ENCODE data around the gene PRSS8.

Gene PRSS8

DNA sequence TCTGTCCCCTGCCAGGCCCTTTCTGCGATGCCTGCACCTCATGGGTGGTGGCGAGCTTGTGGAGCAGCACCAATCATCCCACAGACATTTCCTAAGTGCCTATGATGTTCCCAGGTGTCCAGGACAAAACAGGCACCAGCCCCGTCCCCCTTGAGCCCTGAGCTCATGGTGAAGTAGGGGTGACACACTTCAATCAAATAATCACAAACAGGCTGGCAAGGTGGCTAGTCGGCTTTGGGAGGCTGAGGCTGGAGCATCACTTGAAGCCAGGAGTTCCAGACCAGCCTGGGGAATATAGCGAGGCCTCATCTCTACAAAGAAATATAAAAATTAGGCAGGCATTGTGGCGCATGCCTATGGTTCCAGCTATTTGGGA, 748 bp upstream of the PRSS8 start:
- TF ChIP-seq, protein P1, sequence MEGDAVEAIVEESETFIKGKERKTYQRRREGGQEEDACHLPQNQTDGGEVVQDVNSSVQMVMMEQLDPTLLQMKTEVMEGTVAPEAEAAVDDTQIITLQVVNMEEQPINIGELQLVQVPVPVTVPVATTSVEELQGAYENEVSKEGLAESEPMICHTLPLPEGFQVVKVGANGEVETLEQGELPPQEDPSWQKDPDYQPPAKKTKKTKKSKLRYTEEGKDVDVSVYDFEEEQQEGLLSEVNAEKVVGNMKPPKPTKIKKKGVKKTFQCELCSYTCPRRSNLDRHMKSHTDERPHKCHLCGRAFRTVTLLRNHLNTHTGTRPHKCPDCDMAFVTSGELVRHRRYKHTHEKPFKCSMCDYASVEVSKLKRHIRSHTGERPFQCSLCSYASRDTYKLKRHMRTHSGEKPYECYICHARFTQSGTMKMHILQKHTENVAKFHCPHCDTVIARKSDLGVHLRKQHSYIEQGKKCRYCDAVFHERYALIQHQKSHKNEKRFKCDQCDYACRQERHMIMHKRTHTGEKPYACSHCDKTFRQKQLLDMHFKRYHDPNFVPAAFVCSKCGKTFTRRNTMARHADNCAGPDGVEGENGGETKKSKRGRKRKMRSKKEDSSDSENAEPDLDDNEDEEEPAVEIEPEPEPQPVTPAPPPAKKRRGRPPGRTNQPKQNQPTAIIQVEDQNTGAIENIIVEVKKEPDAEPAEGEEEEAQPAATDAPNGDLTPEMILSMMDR (IDR thresholded peaks at IDR 0.05; ENCODE audit: low read depth, low read length), result no peak

DNA sequence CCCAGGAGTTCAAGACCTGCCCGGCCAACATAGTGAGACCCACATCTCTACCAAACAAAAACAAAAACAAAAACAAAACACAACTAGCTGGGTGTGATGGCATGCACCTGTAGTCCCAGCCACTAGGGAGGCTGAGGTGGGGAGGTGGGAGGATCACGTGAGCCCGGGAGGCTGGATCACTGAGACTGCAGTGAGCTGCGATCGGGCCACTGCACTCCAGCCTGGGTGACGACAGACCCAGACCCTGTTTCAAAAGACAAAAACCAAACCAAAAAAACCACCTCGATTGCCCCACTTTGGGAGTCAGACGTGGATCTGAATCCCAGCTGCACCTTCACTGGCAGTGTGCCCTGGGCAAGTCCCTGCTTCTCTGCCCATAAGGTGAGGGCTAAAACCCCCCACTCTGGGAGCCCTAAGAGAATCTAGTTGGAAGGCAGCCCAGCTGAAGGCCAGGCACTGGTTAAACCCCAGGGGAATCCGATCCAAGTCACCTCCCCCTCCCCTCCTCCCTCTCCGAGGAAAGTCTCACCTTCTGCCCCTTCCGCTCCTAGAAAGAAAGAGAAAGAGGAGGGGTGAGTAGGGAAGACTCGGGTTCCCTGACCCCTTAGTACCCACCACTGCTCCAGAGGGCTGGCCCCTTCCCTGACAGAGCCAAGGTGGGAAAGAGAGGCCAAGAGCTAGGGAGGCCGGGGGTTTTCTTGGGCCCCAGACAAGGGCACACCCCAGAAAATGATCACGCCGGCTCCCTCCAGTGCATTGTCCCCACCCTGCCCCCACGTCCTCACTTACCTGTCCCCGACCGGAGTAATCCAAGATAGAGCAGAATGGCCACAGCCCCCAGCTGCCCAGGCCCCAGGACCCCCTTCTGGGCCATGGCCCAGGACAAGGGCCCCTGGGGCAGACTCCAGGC, 647 bp downstream of the PRSS8 start:
- no peak overlapping the region for H3K4me3 ChIP-seq (replicated peaks in 1 of 2; ENCODE audit: low read depth in 2 of 2, low read length in 2 of 2)
- DNase-seq (ENCODE audit: low read depth in 2 of 2), result peak in 1 of 2 donors; percentile 16
- TF ChIP-seq, protein P1 (IDR thresholded peaks at IDR 0.05; ENCODE audit: low read depth, low read length), result no peak

More for the DNA sequence above, 748 bp upstream of the PRSS8 start:
- no peak overlapping the region for H3K4me3 ChIP-seq (replicated peaks in 1 of 2; ENCODE audit: low read depth in 2 of 2, low read length in 2 of 2)
- DNase-seq (ENCODE audit: low read depth in 2 of 2), result no peak

DNA sequence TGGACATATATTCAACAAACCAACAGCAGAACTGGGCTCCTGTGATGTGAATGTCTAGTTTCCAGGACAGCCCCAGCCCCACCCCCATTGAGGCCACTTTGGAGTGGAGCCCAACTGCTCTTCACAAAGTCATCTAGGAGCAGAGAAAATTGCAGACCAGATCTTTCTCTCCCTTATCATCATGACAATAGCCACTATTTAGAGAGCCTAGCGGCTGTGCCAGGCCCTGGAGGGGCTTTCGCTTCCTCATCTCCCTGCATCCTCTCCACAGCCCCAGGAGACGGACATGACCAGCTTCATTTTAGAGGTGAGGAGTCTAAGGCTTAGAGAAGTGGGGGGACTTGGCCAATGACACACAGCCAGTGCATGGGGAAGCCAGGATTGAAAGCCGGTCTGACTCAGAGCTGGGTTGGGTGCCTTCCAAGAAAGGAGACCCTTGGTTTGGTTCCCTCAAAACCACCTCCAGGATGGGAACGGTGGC, 1.4 kb downstream of the PRSS8 start:
- TF ChIP-seq, protein P1 (IDR thresholded peaks at IDR 0.05; ENCODE audit: low read depth, low read length), result no peak
- DNase-seq (ENCODE audit: low read depth in 2 of 2), result no peak
- no peak overlapping the region for H3K4me3 ChIP-seq (replicated peaks in 1 of 2; ENCODE audit: low read depth in 2 of 2, low read length in 2 of 2)

DNA sequence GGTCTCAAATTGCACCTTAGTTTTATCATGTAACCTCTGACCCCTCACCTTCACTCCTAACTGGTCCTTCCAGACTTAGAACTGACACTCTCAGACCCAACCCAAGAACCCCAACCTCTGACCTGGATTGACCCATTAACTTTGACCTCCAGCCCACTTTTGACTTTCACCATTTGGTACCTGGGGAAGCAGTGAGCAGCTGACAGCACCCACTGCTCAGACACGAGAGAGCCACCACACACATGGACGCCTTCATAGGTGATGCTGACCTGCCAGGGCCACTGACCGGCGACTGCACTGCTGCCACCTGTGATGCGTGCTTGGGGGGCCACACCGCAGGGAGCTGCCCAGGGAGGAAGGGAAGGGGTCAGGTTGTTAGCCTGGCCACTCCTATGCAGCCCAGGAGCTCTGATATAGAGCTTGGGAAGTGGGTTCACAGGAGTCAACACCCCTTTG, 2.5 kb downstream of the PRSS8 start:
- no peak overlapping the region for H3K4me3 ChIP-seq (replicated peaks in 1 of 2; ENCODE audit: low read depth in 2 of 2, low read length in 2 of 2)
- TF ChIP-seq, protein P1 (IDR thresholded peaks at IDR 0.05; ENCODE audit: low read depth, low read length), result no peak
- no peak for DNase-seq (ENCODE audit: low read depth in 2 of 2)

DNA sequence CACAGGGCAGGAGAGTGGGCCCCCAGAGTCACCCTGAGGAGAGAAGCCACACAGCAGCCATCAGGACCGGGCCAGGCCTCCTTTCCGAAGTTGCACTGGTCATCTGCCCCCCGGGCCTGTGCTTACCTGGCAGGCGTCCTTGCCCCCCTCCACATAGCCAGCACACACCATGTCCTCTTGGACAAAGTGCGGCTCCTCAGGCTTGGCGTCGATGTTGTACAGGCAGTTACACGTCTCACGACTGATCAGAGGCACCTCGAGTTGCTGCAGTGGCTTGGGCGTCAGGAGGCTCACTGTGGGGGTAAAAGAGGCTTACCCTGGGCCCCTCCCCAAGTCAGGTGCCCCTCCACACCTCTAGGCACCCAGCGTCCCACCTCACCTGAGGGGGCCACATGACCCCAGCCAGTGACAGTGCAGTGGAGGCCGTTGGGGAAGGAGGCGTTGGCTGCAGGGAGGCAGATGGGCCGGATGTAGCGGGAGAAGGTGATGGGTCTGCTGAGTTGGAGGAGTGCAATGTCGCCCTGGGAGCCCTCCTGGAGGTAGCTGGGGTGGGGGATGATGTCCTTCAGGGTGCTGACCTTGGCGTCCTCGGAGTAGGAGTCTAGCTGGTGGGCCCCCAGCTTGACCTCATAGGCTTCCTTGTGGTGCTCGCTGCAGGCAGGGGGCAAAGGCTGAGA, 3.1 kb downstream of the PRSS8 start:
- no peak overlapping the region for H3K4me3 ChIP-seq (replicated peaks in 1 of 2; ENCODE audit: low read depth in 2 of 2, low read length in 2 of 2)
- TF ChIP-seq, protein P1 (IDR thresholded peaks at IDR 0.05; ENCODE audit: low read depth, low read length), result no peak
- DNase-seq (ENCODE audit: low read depth in 2 of 2), result no peak

DNA sequence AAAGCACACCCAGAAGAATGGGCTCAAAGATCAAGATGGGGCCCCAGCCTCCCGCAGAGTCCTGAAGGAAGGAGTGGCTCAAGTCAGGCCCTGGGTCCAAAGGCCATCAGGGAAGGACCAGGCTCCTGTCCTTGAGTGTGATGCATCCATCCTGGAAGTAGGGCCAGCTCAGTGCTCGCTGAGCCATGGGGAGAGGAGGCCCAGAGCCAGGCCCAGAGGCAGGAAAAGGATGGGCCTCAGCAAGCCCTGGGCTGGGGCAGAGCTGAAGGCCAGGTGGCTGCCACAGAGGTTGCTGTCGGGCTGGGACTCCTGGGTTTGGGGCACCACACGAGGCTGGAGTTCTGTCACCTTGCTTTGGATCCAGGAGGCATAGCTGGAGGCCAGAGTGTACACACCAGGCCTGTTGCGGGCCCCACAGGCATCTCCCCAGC, 3.7 kb downstream of the PRSS8 start:
- no peak for DNase-seq (ENCODE audit: low read depth in 2 of 2)
- TF ChIP-seq, protein P1 (IDR thresholded peaks at IDR 0.05; ENCODE audit: low read depth, low read length), result no peak
- H3K4me3 ChIP-seq (replicated peaks in 1 of 2; ENCODE audit: low read depth in 2 of 2, low read length in 2 of 2), result no peak overlapping the region
